DMS114 treated with DMSO at 0.1 percent for 48 hours (cell line): Measurements from ENCODE around the gene BMAL2.

Source experiments
- DNase-seq: peaks from one replicate; lab custom pipeline; 2025; ENCODE audit not compliant: unreplicated experiment; lab: John Stamatoyannopoulos, UW

BMAL2 gene, protein sequence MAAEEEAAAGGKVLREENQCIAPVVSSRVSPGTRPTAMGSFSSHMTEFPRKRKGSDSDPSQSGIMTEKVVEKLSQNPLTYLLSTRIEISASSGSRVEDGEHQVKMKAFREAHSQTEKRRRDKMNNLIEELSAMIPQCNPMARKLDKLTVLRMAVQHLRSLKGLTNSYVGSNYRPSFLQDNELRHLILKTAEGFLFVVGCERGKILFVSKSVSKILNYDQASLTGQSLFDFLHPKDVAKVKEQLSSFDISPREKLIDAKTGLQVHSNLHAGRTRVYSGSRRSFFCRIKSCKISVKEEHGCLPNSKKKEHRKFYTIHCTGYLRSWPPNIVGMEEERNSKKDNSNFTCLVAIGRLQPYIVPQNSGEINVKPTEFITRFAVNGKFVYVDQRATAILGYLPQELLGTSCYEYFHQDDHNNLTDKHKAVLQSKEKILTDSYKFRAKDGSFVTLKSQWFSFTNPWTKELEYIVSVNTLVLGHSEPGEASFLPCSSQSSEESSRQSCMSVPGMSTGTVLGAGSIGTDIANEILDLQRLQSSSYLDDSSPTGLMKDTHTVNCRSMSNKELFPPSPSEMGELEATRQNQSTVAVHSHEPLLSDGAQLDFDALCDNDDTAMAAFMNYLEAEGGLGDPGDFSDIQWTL

DNA sequence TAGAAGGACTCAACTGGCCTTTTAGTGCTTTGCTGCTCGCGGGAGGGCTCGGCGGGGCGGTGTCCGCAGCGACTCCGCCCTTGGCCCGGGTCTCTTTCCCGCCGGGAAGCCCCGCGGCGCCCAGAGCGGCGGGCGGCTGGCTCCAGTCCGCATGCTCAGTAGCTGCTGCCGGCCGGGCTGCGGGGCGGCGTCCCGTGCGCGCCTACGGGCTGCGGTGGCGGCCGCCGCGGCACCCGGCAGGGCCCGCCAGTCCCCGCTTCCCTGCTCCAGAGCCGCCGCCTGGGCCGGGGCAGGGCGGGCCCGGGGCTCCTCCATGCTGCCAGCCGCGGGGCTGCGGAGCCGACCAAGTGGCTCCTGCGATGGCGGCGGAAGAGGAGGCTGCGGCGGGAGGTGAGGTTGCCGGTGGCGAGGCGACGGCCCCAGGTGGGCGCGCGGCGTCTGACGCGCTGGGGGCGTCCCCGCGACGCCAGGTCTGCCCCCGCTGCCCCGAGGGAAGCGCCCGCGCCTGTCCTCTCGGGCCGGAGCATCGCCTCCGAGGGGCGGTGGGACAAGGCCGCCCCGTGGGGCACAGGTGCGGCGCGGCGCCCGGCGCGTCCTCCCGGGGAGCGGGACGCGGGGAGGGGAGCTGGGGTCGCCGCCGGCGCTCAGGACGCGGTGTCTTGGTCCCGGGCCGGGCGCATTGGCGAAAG, at the start of gene BMAL2:
TSS of gene BMAL2 (plus strand) at position 123 of the 689 bp plus-strand sequence. CDS start at position 360, 237 bp downstream.
- peak; percentile 11 for DNase-seq

DNA sequence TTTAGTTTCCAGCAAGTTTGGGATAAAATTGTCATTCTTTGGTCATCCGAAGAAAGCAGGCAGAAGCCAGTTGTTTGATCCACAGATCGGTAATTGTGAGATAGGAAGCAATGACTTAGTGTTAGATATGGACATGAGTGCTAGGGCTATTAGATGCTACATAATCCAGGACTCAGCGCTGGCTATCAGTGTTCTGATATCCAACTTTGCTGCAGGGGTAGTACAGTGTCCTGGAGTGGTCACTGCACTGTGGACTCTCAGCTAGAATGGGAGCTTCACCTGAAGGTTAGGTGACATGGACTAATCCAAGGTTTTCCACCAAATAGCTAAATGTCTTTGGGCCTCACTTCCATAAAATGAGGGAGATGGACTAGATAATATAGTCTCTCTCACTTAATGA, 48.6 kb upstream of the BMAL2 start:
- no peak for DNase-seq

DNA sequence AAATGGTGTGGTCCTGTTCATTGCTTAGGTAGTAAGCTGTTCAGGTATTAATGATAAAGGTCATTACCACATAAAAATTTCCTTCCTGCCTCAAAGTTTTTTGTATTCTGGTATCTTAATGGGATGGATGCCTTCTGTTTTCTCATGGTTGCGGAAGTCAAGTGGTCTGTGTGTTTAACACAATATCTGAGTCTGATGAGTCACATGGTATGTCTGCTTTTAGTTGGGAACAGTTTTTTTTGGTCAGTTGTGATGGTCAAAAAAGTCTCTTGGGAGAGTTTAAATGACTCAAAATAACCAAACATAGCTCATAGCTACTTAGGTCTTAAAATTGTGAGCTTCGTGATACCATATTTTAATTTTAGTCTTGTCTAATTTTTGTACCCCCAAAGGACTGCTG, 47.9 kb upstream of the BMAL2 start:
- no peak for DNase-seq

DNA sequence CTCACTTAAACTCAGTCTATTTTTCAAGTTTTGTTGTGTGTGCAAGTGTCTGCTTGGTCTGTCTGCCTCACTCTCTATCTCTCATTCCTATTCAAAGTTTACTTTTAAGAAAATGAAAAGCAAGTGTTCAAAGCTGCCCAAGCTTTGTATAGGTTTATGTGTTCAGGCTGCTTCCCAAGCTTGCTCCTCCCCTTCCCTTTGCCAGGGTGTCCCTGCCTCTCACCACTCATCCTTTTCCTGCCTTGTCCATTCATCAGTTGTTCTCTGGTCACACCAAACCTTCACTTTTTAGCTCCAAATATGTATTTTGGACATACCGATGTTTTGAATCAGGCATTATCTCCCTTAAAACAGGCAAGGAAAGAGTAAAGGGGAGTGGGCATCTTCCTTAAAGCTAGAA, 47.2 kb upstream of the BMAL2 start:
- DNase-seq, result no peak

DNA sequence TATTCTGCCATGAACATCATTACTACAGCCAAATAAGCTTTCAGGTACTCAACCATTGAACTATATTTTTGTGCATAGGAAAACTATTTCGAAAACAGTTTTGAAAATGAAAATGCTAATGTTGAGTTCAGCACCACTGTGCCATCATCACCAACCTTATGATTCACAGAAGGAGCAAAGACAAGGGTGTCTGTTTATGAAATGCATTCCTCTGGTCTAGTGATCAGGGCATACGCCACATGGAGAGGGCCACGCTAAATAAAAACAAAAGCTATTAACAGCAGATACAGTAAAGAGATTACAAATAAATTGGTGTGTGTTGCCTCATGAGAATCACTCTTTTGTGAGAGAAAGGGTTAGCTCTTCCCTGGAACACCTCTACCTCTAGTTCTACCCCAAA, 43.2 kb upstream of the BMAL2 start:
- DNase-seq, result no peak

DNA sequence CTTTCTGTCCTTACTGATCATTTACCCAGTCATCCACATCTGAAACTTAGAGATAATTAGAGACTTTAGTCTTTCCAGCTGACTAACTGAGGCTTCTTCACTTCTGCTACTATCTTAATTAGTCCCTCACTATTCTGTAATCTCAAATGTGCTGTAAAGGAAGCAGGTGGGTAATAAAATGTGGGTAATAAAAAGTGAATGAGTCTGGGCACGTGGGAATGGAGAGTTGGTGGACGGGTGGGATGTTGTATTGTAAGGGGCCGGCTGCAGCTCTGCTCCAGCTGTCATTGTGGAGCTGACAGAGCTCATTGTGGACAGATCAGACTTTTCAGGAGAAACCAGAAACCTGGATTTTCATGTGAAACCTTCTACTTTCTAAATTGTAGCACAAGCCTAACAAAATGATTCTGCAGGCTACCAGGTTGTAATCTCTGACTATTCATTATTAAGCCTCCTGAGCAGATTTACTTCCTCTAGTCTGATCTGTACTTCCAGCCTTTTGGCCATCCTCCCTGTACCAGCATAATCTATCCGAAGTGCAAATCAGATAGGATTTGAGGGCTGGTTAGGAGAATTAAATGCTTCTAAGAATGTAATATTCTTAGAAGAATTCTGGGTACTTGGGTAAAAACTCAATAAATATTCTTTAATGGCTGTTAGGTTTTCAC, 42.0 kb upstream of the BMAL2 start:
- no peak for DNase-seq

DNA sequence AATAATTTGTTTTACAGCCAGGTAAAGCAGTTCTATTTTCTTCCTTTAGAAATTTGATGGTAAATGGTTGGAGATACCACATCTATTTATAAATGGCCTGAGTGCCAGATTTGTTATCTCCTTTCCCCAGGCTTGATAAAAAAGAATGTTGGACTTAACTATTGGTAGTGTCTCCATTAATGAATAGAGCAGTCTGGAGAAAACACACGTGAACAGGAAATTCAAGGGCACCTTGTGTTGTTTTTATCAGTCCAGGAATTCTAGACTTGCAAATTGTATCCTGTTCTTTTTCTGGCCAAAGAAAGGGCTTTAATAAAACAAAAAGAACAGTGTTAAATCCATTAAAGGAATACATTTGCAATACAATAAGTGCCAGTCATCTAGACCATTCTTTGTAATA, 40.8 kb upstream of the BMAL2 start:
- no peak for DNase-seq

DNA sequence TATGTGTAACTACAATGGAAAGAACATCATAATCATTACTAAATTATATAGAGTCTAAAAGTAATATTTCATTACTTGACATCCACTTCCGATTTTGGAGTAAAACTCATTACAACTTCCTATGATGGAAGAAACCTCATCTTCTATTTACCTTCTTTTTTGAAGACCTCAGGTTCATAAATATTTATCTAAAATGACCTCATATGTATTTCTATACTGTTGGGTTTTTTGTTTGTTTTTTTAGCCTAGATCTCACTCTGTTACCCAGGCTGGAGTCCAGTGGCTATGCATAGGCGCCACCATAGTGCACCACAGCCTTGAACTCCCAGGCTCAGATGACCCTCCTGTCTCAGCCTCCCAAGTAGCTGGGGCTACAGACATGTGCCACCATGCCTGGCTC, 39.9 kb upstream of the BMAL2 start:
- no peak for DNase-seq

DNA sequence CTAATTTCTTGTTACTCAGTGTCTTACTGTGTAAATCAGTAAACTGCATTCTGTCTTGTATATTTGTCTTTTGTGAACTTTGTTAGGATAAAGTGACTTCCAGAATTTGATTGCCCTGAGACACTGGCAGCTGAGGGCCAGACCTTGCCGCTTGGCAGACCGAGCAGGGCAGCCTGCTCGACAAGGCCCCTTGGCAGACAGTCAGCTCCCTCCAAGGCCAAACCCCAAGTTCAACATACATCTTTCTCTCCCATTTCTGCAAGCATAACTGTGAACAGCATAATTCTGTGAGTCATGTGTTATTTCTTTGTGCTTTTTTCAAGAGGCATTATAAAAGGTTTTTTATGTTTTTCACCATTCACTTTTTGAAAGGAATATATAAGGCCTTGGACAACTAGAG, 39.2 kb upstream of the BMAL2 start:
- no peak for DNase-seq

DNA sequence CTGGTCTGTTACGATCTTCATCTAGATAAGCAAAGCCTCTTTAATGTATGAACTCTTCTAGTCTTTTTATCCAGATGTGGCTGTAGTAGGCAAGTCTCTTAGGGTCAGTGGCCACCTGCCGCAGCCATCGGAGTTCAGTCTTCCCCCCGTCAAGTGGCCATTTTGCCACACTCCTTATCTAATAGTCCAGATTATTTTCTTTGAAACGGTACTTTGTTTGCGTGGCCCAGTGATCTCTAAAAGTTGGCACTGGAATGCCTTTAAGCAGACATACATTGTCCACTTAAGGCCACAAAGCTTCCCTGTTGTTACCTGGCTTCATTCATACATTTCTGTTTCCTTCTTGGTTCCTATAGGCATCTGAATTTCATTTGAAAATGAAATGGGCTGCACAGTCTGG, 36.0 kb upstream of the BMAL2 start:
- DNase-seq, result no peak

DNA sequence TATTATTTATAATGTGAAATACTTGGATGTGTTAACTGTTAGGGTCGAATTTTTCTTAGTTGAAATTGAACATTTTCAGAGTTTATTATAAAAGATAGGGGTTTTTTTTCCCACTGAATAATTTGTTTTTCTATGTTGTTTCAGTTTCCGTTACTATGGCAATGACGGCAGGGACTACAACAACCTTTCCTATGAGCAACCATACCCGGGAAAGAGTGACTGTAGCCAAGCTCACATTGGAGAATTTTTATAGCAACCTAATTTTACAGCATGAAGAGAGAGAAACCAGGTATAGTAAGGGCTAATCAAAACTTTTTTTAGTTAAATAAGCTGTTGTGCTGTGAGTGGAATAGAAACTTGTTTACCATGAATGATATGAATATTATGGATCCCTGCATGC, 35.1 kb upstream of the BMAL2 start:
- no peak for DNase-seq

DNA sequence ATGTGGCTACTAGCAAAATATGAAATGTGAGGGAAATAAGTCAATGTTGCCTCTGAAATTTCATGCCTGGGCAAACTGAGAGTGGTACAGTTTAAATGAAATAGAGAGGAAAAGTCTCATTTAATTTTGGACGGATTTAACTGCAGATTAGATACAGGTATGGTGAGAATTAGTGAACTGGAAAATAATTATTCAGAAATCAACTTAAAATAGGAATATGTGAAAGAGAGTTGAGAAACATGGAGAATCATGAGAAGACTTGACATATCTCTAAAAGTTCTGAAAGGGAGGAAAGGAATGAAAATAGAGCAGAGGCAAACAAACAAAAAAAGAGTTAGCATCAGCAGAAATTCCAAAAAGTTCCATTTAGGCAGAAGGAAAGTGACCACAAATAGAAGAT, 33.5 kb upstream of the BMAL2 start:
- no peak for DNase-seq

DNA sequence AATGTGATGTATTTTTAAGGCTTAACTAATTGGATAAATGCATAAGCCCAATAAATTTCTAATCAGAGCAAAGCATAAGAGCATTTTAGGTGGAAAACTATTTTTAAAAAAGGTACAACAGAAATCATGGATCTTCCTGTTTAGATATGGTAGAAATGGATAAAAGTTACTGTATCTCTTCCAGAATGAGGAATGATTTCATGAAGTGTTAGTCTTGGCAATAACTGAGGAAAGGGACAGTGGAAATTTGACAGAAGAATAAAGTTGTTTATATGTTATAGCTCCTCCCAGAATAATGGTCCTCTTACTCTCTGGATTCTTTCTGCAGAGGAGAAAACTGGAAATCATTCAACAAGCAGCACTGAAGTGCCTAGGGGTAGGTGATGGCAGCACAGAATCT, 32.4 kb upstream of the BMAL2 start:
- DNase-seq, result no peak

DNA sequence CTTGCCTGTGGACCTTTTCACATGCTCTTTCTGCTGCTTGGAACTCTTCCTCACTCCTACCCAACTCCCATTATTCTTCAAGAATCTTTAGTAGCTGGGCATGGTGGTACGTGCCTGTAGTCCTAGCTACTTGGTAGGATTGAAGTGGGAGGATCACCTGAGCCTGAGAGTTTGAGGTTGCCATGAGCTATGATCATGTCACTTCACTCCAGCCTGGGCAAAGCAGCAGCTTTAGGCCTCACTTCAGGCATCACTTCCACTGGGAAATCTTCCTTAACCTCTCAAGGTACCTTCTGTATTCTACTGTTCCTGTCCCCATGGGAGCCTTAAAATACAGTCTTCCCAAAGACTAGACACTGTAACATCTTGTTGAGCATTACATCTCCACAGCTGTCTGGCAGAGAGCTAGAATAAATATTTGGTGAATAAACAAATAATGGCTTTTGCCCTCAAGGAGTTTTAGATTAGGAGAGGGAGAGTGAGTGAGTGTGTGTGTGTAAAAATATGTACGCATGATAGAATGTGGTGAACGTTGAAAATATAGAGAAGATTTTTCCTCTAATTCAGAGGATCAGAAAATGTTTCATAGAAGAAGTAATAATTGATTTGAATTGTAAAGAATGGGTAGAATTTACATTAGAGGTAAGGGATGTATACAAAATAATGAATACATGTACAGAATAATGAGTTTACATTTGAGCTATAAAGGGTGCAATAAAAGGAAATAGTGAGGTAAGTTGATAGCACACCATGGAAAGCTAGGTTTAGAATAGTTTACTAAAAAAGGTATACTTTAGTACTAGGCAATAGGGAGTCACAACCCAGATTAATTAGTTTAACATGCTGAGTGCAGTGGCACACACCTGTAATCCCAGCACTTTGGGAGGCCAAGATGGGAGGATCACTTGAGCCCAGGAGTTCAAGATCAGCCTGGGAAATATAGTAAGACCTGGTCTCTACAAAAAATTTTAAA, 29.2 kb upstream of the BMAL2 start:
- DNase-seq, result no peak

DNA sequence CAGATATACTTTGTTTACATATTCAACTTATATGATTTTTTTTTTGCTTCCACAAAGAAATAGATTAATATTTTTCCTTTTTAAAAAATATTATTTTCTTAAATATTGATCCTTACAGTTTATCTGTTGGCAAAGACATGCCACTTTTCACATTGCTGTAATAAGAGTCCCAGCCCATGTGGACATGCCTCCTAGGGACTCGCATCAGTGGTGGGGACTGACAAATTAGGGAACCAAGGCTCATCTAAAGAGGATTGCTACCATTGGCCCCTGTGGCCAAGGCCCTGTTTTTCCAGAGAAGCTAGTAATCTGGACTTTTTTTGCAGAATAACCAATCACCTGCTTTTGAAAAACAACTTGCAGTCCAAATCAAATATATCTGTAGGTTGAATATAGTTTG, 27.8 kb upstream of the BMAL2 start:
- no peak for DNase-seq

DNA sequence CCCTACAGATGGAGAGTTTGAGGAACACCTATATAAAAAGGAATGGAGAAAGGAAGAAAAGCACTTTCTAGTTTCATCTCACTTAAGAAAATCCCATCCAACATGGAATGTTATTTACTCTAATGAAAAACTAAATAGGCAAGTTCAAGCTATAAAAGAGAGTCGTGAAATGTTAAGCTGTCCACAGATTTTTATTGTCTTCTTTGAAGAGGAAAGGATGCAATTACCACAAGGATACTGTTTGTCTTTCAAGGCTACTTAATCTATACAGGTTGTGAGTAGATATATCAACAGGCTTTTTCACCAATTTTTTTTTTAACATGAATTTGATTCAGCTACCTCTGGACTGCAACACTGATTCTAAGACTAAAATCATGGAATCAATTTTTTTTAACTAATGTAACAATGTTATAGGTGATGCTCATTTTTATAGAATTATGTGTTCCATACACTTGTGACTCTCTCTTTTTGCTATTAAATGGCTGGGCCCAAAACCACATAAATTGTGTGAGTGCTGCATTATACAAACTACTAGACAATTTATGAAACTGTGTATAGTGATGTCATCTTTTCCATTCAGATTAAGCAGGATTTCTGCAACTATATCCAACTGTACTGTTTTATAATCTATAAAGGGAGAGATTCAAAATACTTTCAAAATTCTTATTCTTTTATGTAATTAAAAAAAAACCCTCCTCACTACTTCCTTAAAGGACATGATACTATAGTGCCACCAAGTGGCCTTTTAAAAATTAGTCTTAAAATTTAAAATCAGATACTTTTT, 26.8 kb upstream of the BMAL2 start:
- DNase-seq, result peak; percentile 41

DNA sequence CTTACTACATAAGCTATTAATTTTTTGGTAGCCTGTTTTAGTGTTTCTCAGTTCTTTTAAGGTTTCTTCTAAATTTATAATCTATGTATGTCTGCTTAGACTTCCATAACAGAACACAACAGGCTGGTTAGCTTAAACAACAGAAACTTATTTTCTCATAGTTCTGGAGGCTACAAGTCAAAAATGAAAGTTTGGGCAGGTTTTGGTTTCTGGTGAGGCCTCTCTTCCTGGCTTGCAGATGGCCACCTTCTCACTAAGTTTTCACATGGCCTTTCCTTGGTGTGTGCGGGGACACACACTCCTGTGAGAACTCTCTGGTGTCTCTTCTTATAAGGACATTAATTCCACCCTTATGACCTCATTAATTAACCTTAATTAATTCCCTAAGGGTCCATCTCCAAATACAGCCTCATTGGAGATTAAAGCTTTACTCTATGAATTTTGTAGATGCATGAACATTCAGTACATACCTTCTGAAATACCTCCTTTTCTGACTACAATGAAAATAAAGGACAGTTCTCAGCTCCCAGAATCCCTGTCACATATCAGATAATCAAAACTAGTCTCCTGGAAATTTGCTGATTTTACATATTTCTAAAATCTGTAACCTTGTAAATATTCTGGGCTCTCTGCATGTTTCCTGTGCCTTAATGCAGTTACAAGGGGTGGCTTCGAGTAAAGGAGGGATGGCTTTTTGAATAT, 23.2 kb upstream of the BMAL2 start:
- DNase-seq, result no peak

DNA sequence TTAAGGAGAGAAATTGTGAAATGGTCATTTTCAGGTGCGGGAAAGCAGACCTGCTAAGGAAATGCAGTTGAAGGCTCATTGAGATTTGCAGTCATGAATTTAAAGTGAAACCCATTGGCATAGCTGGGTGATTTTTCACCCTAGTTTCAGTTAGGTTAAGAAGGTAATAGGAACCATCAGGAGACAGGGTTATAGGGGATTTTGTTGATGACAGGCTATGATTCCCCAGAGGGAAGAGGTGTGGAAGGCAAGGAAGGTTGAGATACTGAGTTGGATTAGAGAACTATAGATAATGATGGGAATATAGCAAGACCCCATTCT, 22.7 kb upstream of the BMAL2 start:
- DNase-seq, result no peak

DNA sequence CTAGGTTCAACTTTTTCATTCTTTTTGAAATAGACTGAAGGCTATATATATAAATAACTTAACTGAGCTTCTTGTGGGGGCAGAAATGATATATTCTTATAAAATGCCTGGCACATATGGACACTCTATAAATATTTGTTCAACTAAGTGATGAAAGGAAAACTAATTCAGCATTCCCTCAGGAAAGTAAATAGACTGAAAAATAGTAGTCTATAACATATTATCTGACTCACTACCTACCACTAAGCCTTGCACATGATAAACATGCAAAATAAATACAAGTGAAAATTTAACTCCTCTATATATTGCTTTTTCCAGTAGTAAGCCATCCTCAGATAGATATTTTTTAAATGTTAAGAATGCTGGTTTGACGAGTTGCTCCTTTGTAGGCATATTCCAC, 15.7 kb upstream of the BMAL2 start:
- no peak for DNase-seq
